Heart right ventricle (tissue), 16 donors: ENCODE measurements around the gene AGAP1. TPM values are rescaled to one million over a fixed set of nuclear protein-coding genes. Genes with fewer than 3 reads are reported as not detected.

ENCODE experiments used
- ATAC-seq, 8 donors: fragments of 200-7000 bp; cut with Tn5 transposase; one replicate each; pipeline ENCODE4 v1.9.1; 2020; ENCODE audit warnings: mild to moderate bottlenecking in 8 of 8, moderate library complexity in 8 of 8, moderate number of reproducible peaks in 1 of 8
- DNase-seq, 2 donors: peaks; one replicate each; pipeline ENCODE4 v3.0.0-alpha.2; 2020
- H3K27ac ChIP-seq, 10 donors: fragments of 200-600 bp; sonication (generic) in 2 of 10; one replicate each; pipeline versions ENCODE4 v1.5.0 to v1.8.0; 2020 to 2022; ENCODE audit warnings: mild to moderate bottlenecking in 3 of 10
- H3K27me3 ChIP-seq, 7 donors: fragments of 200-600 bp; one replicate each; pipeline ENCODE4 v1.8.0; 2021 to 2022; ENCODE audit warnings: mild to moderate bottlenecking in 2 of 7
- H3K36me3 ChIP-seq, 9 donors: fragments of 200-600 bp; sonication (generic) in 1 of 9; one replicate each; pipeline versions ENCODE4 v1.5.0 to v1.8.0; 2020 to 2022; ENCODE audit warnings: mild to moderate bottlenecking in 2 of 9
- H3K4me1 ChIP-seq, 9 donors: fragments of 200-600 bp; sonication (generic) in 1 of 9; one replicate each; pipeline versions ENCODE4 v1.5.0 to v1.8.0; 2020 to 2022; ENCODE audit warnings: mild to moderate bottlenecking in 4 of 9
- H3K4me3 ChIP-seq, 10 donors: fragments of 200-600 bp; sonication (generic) in 2 of 10; one replicate each; pipeline versions ENCODE4 v1.5.0 to v1.8.0; 2020 to 2022; ENCODE audit warnings: mild to moderate bottlenecking in 7 of 10, moderate library complexity in 2 of 10
- H3K9me3 ChIP-seq, 11 donors: fragments of 200-600 bp in 10 of 11; sonication (generic) in 2 of 11; one replicate each; pipeline versions ENCODE4 v1.5.0 to v1.8.0; 2013 to 2022; ENCODE audit warnings: mild to moderate bottlenecking in 2 of 11, control low read depth in 1 of 11, moderate library complexity in 1 of 11
- WGBS, 2 donors: extraction: QIAGEN DNeasy Blood & Tissue Kit; methylation state at CpG; one replicate each; pipeline ENCODE4 v1.1.7; 2013; ENCODE audit warnings: inconsistent platforms in 1 of 2; 5-methylcytosine and 5-hydroxymethylcytosine counted together
- intact Hi-C, 10 donors: fragments of 100-400 bp; cut with DNase I; formaldehyde crosslinking; loops; one replicate each; pipeline versions ENCODE4 v1.11.1 to v1.14.2; 2022
- polyA plus RNA-seq, 2 donors: library from polyadenylated mRNA; stranded (reverse); fragments of 200-250 nt; gene quantifications; one replicate each; pipeline ENCODE4 v1.2.3, GENCODE V29; 2013
- total RNA-seq, 10 donors: library from RNA; stranded (reverse); fragmentation: NEBNext Ultra II Directional in 3 of 10; extraction: Animal tissue kit (Norgen Biotek cat#: 25700) in 3 of 10; gene quantifications; one replicate each; pipeline versions ENCODE4 v1.2.1 to v1.2.4, GENCODE V29; 2021 to 2023
- TF ChIP-seq, protein P1 (sequence below), 9 donors: fragments of 200-600 bp; sonication (generic) in 2 of 9; IDR thresholded peaks; one replicate each; pipeline versions ENCODE4 v1.5.0 to v1.8.0; 2021 to 2022; ENCODE audit warnings: antibody characterized with exemption in 9 of 9, mild to moderate bottlenecking in 5 of 9, moderate library complexity in 1 of 9
- donor health status: Arrhythmogenic right ventricular cardiomyopathy.
- donor health status: ischemic (EF 13 %, LVEDD 7.1; RV severe dilation, severe dysfunction).
- donor health status: healthy with polysubstance abuse.
- donor health status: DM: no; HTN: yes; CAD: no.
- donor health status: DM: no; HTN: no; CAD: no.
- donor health status: ischemic (EF 25% LVEDD 6.9; RV normal size, moderate dysfunction).
- donor health status: ischemic (EF 25% LVEDD 5.7; RV mildly dilated, moderate dysfunction).
- donor health status: healthy.
- donor health status: DM: yes; HTN: yes; CAD: no.
- donor health status: Ischemic cardiomyopathy.
- donor health status: ischemic (EF 35%, LVEDD 5.7; RV mildly dilated, moderate dysfunction).
- donor health status: nonischemic (EF 11% LVEDD 7.7; RV severe dilation, severe dysfunction).
- donor health status: DM: yes; HTN: yes; CAD: no.
- donor health status: PGD.
- donor health status: ischemic (EF 29% LVEDD 5.4; RV normal size, mild dysfunction).
- donor health status: nonischemic (EF 23%, LVEDD 6.1; RV moderate dilation, normal function).

AGAP1 gene
- total and polyA plus RNA-seq, 12 donors, result 3.5 to 29.2 (median 19.4) TPM

DNA sequence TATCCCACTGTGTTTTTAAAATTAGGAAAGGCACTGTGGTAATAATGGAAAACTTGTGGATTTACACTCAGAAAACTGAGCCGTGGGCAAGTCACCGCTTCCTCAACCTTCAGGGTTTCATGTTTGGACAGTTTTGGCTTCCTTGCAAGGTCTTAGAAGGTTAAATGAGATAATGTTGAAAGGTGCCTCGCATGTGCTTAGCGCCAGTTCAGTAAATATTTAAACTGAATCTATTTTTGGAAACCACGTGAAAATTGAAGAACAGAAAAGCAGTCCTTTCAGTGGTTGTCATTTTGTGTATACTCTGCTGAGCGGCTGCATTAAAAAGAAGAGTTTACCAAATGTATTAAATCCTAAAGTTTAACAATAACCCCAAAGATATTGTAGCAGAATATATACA, 15.2 kb upstream of the AGAP1 start:
- intact Hi-C loops, result no loop called here
- no peak for ATAC-seq

DNA sequence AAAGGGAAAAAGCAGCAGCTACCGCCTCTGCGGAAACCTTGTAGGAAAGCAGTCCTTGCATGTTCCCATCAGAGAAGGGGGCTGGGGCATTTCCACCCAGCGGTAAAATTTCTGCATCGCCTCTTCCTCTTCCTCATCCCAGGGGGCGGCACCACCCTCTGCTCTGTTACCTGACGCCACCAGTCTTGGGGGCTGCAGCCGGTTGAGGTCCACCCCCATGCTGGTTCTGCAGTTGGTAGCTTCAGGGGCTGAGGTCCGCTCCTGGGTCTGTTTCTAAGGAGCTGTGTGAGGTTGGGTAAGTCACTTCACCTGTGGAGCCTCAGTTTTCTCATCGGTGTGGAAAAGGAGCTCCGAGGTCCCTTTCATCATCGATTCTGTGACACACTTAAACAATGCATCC, 14.2 kb upstream of the AGAP1 start:
- H3K4me3 ChIP-seq, result no peak overlapping the region
- no peaks in the 10 kb centered on the region for H3K4me1 ChIP-seq
- H3K9me3 ChIP-seq, result peaks cover 0 to 16% (median 0%) of the 10 kb centered on the region in 11 donors
- no peak overlapping the region for H3K27ac ChIP-seq
- WGBS, 2 donors, result 84% methylated on average over 11 of the region's 11 CpGs
- no peak for ATAC-seq
- H3K27me3 ChIP-seq, result peaks cover 0 to 7% (median 0%) of the 10 kb centered on the region in 7 donors
- H3K36me3 ChIP-seq, result no peaks in the 10 kb centered on the region
- TF ChIP-seq, protein P1, sequence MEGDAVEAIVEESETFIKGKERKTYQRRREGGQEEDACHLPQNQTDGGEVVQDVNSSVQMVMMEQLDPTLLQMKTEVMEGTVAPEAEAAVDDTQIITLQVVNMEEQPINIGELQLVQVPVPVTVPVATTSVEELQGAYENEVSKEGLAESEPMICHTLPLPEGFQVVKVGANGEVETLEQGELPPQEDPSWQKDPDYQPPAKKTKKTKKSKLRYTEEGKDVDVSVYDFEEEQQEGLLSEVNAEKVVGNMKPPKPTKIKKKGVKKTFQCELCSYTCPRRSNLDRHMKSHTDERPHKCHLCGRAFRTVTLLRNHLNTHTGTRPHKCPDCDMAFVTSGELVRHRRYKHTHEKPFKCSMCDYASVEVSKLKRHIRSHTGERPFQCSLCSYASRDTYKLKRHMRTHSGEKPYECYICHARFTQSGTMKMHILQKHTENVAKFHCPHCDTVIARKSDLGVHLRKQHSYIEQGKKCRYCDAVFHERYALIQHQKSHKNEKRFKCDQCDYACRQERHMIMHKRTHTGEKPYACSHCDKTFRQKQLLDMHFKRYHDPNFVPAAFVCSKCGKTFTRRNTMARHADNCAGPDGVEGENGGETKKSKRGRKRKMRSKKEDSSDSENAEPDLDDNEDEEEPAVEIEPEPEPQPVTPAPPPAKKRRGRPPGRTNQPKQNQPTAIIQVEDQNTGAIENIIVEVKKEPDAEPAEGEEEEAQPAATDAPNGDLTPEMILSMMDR (IDR thresholded peaks at IDR 0.05), result no peak
- DNase-seq, result no peak
- intact Hi-C loops, result no loop called here

More for the DNA sequence above, 15.2 kb upstream of the AGAP1 start:
- WGBS, 2 donors, result 54 to 64% methylated on average over 6 of the region's 6 CpGs
- H3K4me1 ChIP-seq, result no peaks in the 10 kb centered on the region
- H3K4me3 ChIP-seq, result no peak overlapping the region
- no peak overlapping the region for H3K27ac ChIP-seq
- H3K27me3 ChIP-seq, result peaks cover 0 to 7% (median 0%) of the 10 kb centered on the region in 7 donors
- no peak for DNase-seq
- TF ChIP-seq, protein P1 (IDR thresholded peaks at IDR 0.05), result no peak
- H3K36me3 ChIP-seq, result no peaks in the 10 kb centered on the region
- peaks cover 0 to 16% (median 0%) of the 10 kb centered on the region in 11 donors for H3K9me3 ChIP-seq

DNA sequence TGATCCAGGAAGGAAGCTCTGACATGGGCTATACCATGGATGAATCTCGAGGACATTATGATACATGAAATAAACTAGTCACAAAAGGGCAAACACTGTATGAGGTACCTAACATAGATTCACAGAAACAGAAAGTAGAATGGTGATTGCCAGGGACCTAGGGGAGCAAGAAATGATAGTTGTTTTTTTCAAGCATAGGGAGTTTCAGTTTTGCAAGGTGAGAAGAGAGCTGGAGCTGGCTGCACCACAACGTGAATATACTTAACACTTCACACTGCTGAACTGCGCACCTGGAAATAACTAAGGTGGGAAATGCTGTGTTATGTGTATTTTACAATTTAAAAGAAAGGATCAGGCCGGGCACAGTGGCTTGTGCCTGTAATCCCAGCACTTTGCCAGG, 13.2 kb upstream of the AGAP1 start:
- H3K9me3 ChIP-seq, result peaks cover 0 to 9% (median 0%) of the 10 kb centered on the region in 11 donors
- H3K36me3 ChIP-seq, result no peaks in the 10 kb centered on the region
- H3K4me3 ChIP-seq, result no peak overlapping the region
- H3K27me3 ChIP-seq, result peaks cover 0 to 7% (median 0%) of the 10 kb centered on the region in 7 donors
- no peak for ATAC-seq
- DNase-seq, result no peak
- no peak overlapping the region for H3K27ac ChIP-seq
- H3K4me1 ChIP-seq, result no peaks in the 10 kb centered on the region
- TF ChIP-seq, protein P1 (IDR thresholded peaks at IDR 0.05), result no peak
- intact Hi-C loops, result no loop called here
- 90 to 94% methylated on average over 4 of the region's 4 CpGs for WGBS, 2 donors

DNA sequence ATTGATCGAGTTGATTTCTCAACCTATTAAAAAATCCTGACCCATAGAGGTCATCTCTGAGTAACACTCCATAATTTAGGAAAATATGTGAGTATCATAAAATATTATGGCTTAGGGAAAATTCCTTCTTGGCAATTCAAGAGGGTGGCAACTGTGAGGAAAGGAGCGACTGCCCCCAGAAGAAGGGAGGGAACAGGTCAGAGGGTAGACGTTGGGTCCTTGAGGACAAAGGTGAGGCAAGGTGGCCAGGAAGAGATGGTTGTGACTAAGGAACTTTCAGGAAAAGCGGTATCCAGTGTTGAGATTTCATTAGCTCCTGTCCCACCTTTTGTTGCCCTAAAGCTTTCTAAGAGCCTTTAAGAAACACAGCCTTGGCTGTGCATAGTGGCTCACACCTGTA, 10.5 kb upstream of the AGAP1 start:
- DNase-seq (no peak), ATAC-seq (no peak)
- 69 to 70% methylated on average over 4 of the region's 4 CpGs for WGBS, 2 donors
- H3K9me3 ChIP-seq, result peaks cover 0 to 6% (median 0%) of the 10 kb centered on the region in 11 donors
- H3K36me3 ChIP-seq, result no peaks in the 10 kb centered on the region
- no peaks in the 10 kb centered on the region for H3K4me1 ChIP-seq
- no peak overlapping the region for H3K27ac ChIP-seq
- intact Hi-C loops, result no loop called here
- TF ChIP-seq, protein P1 (IDR thresholded peaks at IDR 0.05), result no peak
- H3K4me3 ChIP-seq, result no peak overlapping the region
- peaks cover 0 to 7% (median 0%) of the 10 kb centered on the region in 7 donors for H3K27me3 ChIP-seq
